AG10803 (cell line): ENCODE results near the gene FKBP1A.
"Not testable (repeated sequence)": the region's sequence is repeated elsewhere in the genome, so short reads cannot be mapped to it uniquely, and the experiment has no call there.

Source experiments
- DNase-seq: peaks from one replicate; pipeline ENCODE4 v3.0.0; 2010; ENCODE audit warnings: low read depth
- H3K4me3 ChIP-seq: 2 replicates; pipeline ENCODE4 v1.5.1; 2011; ENCODE audit warnings: mild to moderate bottlenecking, low read length, control low read depth
- CTCF ChIP-seq: conservative IDR thresholded peaks from 2 replicates; pipeline ENCODE4 v1.5.1; 2011; ENCODE audit warnings: mild to moderate bottlenecking, low read length, control low read depth, inconsistent platforms

The FKBP1A gene

GRCh38 chr20:1360094-1360846 is 32.6 kb downstream of the FKBP1A start:
- TF ChIP-seq CTCF: no peak
- H3K4me3 ChIP-seq: no peak overlapping the region
- no peak for DNase-seq

- DNase-seq: no peak
- H3K4me3 ChIP-seq: no peak overlapping the region
- TF ChIP-seq CTCF: no peak
Observed at GRCh38 chr20:1357921-1358671, 34.8 kb downstream of the FKBP1A start.

GRCh38 chr20:1353956-1354355 is 38.9 kb downstream of the FKBP1A start:
- no peak for TF ChIP-seq CTCF
- DNase-seq: no peak
- H3K4me3 ChIP-seq: no peak overlapping the region

DNA sequence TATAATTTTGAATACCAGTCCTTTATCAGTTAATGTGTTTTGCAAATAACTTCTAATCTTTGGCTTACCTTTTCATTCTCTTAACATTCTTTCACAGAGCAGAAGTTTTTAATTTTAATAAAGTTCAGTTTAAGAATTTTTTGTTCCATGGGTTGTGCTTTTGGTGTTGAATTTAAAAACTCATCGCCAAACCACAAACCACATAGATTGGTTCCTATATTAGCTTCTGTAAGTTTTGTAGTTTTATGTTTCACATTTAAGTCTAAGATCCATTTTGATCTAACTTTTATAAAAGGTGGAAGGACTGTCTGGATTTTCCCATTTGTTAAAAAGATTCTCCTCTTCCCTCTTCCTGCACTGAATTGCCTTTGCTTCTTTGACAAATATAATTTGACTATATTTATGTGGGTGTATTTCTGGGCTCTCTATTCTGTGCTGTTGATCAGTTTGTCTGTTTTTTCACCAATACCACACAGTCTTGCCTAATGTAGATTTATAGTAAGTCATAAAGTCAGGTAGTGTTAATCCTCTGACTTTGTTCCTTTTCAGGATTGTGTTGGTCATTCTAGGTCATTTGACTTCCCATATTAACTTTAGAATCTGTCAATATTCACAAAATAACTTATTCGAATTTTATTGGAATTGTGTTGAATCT is 46.4 kb downstream of the FKBP1A start:
- no peak overlapping the region for H3K4me3 ChIP-seq
- no peak for TF ChIP-seq CTCF
- DNase-seq: no peak

DNA sequence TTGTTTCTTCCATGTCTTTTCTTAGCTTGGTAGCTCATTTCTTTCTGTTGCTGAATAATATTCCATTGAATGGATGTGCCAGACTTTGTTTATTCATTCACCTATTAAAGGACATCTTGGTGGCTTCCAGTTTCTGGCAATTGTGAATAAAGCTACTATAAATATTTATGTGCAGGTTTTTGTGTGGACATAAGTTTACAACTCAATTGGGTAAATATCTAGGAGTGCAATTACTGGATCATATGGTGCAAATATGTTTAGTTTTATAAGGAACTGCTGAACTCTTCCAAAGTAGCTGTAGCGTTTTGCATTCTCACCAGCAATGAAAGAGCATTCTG is 47.1 kb downstream of the FKBP1A start:
- H3K4me3 ChIP-seq: no peak overlapping the region
- DNase-seq: no peak
- TF ChIP-seq CTCF: no peak

DNA sequence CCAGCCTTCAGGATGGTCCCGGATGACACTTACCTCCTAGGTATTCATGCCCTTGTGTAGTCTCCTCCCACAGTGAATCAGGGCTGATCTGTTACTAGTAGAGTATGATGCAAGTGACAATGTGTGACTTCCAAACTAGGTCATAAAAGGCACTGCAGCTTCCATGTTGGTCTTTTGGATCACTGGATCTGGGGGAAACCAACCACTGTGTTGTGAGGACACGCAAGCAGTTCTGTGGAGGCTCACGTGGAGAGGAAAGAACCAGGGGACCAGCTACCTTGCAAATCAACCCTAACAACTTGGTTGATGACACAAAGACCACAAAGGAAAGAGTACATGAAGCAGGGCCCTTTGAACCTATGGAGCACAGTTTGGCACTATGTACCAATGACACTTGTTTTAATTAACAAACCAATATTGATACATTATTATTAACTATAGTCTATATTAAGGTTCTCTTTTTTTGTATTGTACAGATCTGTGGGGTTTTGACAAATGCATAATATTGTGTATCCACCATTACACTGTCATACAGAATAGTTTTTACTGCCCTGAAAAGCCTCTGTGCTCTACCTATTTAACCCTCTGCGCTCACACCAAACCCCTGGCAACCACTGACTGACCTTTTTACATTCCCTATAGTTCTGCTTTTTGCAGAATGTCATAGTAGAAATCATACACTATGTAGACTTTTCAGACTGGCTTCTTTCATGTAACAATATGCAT is 47.7 kb downstream of the FKBP1A start:
- TF ChIP-seq CTCF: no peak
- H3K4me3 ChIP-seq: no peak overlapping the region
- no peak for DNase-seq

DNA sequence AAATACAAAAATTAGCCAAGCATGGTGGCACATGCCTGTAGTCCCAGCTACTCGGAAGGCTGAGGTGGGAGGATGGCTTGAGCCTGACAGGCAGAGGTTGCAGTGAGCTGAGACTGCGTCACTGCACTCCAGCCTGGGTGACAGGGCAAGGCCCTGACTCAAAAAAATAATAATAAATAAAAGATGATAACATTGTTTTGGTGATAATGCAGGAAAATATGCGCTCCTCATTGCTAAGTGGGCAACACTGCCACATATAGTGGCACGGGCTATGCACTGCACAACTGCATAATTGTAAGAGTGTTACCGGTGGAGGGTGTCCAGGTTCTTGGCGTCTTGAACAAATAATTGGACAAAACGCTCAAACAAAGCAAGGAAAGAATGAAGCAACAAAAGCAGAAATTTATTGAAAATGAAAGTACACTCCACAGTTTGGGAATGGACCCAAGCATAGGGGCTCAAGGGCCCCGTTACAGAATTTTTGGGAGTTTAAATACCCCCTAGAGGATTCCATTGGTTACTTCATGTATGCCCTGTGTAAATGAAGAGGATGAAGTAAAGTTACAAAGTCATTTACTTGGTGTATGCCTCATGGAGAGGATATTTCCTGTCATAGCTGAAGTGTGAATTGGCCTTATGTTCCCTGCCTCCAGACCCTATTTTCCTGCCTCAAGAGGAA is 49.3 kb downstream of the FKBP1A start:
- DNase-seq, H3K4me3 ChIP-seq: not testable (repeated sequence)
